GM21717 (cell line): ENCODE measurements around the gene SCAMP3.
A peak's percentile ranks its signal among the peaks of the same experiment; 100 is the strongest.
"Not testable (repeated sequence)": the region's sequence is repeated elsewhere in the genome, so short reads cannot be mapped to it uniquely, and the experiment has no call there.

Experiments used
- ATAC-seq: cut with Tn5 transposase; IDR thresholded peaks from one replicate; pipeline ENCODE4 v1.9.1; 2021; ENCODE audit warnings: mild to moderate bottlenecking, moderate library complexity; ENCODE audit not compliant: unreplicated experiment

SCAMP3 gene

DNA sequence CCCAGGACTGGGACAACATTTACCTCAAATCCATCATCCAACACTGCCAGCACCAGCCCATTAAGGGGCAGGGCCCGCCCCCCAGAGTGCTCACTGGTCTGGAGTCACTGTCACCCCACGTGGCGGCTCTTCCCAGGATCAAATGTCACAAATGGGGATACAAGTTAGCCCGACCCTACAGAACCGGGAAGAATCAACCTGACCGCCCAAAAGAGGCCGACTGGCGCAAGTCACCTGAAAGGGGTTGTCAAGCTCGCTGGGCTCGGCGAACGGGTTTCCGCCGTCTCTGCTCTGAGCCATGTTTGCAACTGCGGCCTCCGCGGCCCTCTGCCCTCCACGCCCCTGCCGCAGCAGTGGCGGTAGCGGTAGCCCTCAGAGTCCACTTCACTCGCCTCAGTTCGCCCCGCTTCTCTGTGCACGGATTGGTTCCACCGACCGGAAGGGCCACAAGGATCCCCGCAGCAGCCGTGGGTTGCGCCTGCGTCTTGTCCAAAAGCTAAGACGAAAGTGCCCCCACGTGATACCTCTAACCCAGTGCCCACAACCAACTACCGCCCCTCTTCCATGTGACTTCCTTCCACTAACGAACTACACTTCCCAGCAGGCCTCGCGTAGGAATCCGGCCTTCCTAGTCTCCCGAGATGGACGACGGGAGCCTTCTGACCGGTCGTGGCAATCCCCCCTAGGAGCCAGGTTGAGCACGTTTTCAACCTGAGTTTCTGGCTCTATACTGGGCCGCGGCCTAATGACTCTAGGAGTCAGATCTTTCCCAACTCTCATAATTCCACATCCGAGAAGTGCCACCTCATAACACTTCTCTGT lies at the start of gene SCAMP3:
Gene SCAMP3, minus strand, starts transcription at position 509 of the 822 bp plus-strand sequence. Its CDS starts 209 bp downstream, at position 300.
- peak; percentile 78 for ATAC-seq

DNA sequence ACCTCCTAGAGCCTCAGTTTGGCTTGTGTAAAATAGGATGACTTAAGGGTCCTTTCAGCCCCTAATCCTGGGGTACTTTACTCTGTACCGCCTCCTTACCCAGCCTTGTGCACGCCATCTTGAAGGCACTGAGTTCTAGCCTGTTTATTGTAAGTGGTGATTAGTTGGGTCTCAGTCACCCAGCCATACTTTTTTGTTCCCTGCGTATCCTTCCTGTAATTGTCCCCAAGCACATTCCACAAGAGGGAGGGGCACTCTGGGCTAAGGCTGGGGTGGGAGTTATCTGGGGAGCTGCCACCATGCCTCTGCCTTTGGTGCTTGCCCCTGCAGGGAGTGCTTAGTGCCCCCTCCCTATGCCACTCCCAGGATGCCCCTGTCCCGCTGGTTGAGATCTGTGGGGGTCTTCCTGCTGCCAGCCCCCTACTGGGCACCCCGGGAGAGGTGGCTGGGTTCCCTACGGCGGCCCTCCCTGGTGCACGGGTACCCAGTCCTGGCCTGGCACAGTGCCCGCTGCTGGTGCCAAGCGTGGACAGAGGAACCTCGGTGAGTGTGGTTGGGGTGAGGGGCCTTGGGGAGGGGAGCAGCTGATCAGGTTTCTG lies 47.4 kb upstream of the SCAMP3 start:
- ATAC-seq, result no peak

DNA sequence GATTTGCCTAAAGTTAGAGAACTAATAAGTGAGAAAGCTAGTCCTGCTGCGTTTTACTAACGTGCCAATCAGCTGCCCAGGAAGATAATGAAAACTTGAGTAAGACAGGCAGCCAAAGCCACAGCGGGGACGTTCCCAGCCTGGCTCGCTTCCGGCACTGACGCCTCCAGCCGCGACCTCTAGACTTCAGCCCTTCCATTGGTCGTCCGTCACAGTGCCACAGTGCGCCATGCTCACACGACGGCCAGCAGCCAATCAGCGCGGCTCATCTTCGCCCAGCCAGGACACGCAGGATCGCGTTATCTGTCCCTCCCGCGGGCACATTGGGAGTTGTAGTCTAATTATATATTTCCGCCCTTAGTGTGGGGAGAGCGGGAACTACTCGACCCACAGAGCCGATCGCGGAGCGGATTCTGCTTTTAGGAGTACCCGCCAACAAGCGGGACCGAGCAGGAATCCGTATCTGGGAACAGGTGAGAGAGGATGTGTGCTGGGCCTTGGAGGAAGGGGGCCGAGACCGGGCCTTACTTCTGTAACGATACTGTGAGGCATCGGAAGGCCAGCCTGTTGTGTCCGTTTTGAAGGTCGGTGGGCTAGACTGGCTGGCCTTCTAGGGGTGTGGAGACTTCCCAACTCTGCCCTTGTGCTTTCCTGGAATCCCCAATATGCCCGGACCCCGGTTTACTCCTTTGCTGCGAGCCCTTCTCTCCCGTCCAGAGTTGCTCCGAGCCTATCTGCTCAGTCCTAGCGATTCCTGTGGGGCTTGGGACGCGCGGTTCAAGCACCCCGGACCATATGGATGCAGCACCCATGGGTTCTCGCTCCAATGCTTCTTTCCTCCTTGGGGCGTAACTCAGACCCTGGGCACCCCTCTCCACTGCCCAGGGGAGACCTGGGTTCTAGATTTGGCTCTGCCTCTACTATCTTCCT lies 46.6 kb upstream of the SCAMP3 start, which contains the start of gene FDPS:
Gene FDPS, plus strand, starts transcription at position 374 of the 930 bp plus-strand sequence. CDS start 924 bp downstream, outside the sequence.
- ATAC-seq, result peak; percentile 92

GRCh38 chr1:155307247-155307740 lies 45.1 kb upstream of the SCAMP3 start:
- ATAC-seq, result no peak

DNA sequence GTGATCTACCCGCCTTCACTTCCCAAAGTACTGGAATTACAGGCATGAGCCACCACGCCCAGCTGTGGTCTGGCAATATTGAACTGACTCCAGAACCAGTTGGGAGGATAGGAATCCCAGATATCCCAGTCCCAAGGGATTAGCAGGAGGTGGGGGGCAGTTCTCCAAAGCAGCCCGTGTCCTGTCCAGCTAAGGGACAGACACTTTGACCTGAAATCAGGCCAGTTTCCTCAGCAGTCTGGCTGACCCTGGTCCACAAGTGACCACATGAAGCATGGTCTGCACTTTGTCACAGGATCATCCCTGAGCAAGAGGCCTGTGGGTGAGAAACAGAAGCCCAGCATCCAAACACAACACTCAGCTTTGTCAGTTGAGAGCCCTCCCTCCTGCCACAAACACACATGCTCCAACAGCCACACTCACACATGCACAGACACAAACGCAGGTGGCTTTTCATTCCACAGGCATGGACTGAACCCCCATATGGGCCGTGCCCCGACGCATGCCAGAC lies 43.8 kb upstream of the SCAMP3 start:
- no peak for ATAC-seq

DNA sequence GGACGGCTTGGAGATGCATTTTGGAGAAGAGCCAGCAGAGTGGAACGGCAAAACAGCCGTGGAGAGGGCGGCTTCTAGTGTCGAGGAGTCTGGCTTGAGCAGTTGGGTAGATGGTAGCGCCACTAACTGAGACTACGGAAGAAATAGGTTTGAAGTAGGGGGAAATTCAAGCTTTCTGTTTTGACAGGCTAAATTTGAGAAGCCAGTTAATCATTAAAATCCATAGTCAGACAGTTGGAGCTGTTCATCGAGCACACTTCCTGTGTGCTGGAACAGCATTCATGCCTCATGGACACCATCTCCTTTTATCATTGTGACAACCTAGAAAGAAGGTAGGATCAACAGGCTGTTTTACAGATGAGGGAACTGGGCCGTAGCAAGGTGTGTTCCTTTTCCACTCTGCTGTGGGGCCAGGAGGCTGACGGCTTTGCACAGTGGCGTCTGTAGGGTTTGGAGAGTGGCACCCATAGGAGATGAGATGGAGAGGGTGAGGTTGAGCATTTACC lies 42.5 kb upstream of the SCAMP3 start:
- ATAC-seq, result no peak

DNA sequence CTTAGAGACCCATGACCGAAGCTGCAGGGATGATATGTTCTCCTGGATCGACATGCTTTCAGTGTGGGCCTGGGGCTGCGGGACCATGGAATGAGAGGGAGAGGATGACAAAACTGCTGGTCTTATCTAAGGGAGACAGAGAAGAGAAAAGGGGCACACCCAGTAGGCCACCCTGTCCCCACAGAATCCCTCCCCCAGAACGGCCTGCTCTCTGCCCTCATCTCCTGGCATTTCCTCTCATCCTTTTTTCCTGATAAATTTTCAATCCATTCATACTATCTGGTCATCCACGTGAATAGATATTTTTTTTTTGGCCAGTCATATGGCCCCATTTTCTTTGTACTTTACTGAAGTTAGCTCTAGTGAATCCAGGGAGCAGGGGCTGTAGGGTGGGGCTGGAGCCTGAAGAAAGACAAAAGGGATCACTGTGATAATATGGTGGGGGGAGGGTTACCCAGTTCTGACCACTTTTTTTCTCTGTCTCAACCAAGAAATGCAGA lies 39.2 kb upstream of the SCAMP3 start, which contains the start of gene PKLR:
Gene PKLR, minus strand, starts transcription at position 97 of the 500 bp plus-strand sequence. Its CDS starts 43 bp downstream, at position 54.
- ATAC-seq, result no peak

DNA sequence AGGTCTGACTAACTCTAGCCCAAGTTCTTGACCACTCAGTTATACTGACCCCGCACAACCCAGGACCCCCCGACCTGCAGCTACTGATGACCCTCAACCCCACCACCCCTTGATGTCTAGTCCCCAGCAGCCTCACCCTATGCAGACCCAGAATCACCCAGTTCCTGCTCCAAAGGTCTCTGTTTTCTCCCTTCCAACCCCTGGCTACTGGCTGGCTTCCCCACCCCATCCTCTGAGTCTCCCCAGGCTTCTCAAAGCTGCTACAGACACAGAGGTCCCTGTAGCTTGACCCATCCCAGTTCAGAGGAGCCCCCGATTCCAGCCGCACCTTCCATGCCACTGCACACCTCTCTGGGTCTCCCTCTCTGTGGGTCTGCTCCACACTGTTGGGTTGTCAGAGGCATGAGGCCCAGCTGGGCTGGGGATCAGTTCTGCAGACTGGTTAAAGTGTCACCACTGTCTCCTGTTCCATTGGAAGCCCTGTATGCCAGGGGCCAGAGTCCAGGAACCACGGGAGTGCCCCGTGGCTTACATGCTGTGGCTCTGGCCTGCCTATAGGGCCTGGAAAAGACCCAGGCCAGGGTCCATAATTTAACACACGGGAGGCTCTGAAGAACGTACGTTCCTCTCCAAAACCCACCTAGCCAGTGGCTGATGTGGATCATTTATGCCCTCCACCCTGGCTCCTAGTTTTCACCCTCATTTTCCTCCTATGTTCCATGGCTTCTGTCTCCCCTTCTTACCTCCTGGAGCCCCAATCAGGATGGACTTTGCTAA lies 38.6 kb upstream of the SCAMP3 start:
- ATAC-seq, result no peak

DNA sequence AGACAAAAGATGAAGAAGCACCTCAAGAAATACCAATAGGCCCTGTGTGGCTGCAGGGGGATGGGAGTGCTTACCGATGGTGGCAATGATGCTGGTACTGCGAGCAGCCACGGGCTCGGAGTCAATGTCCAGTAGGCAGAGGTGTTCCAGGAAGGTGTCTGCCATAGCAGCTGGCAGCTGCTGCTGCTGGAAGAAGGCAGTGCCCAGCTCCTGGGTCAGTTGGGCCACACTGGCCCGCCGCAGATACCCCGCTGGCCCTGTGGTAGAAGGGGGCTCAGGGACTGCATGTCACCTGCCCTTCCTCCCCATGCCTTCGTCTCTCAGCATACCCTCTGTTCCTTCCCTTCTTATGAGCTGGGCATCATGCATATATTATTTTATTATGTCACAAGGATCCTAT lies 37.9 kb upstream of the SCAMP3 start:
- ATAC-seq, result no peak

DNA sequence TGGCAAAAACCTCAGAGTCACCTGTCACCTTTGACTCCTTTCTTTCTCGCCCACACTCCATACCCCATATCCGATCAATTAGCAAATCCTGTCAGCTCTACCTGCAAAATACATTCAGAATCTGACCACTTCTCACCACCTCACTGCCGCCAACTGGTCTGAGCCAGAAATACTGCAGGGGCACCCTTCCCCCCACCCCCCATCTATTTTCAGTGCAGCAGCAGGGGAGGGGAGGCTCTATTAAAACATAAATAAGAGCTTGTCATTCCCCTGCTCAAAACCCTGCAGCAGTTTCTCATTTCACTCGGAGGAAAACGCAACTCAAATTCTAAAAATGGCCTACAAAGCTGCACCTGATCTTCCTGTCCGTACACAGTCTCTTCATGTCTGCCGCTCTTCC lies 35.2 kb upstream of the SCAMP3 start:
- no peak for ATAC-seq

- no peak for ATAC-seq
Measured at GRCh38 chr1:155296661-155297060, 34.5 kb upstream of the SCAMP3 start.

- ATAC-seq, result no peak
Measured at GRCh38 chr1:155295942-155296267, 33.7 kb upstream of the SCAMP3 start.

DNA sequence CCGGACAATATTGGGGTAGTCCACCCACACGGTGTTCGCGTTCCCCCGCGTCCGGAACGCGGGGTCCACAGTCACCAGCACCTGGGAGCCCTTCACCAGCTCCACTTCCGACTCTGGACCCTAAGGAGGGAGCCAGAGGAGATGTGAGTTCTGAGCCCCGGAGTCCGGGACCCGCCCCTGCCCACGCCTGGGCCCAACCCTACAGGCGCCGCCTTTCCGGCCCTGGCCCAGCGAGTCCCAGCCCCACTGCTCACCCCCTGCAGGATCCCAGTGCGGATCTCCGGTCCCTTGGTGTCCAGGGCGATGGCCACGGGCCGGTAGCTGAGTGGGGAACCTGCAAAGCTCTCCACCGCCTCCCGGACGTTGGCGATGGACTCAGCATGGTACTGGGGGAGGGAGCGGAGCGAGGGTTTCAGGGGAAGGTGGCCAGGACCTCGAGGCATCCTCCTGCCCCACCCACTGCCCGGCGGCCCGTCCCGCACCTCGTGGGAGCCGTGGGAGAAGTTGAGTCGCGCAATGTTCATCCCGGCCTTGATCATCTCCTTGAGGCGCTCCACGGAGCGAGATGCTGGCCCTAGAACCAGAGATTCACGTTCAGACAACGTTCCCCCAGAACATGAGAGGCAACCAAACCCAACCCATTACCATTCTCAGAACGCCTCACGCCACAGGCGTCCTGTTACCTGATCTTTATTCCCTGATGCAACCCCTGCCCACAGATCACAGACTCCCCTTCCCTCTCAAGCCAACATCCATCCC lies 33.2 kb upstream of the SCAMP3 start:
- no peak for ATAC-seq

GRCh38 chr1:155294520-155295182 lies 32.5 kb upstream of the SCAMP3 start:
- ATAC-seq, result no peak

DNA sequence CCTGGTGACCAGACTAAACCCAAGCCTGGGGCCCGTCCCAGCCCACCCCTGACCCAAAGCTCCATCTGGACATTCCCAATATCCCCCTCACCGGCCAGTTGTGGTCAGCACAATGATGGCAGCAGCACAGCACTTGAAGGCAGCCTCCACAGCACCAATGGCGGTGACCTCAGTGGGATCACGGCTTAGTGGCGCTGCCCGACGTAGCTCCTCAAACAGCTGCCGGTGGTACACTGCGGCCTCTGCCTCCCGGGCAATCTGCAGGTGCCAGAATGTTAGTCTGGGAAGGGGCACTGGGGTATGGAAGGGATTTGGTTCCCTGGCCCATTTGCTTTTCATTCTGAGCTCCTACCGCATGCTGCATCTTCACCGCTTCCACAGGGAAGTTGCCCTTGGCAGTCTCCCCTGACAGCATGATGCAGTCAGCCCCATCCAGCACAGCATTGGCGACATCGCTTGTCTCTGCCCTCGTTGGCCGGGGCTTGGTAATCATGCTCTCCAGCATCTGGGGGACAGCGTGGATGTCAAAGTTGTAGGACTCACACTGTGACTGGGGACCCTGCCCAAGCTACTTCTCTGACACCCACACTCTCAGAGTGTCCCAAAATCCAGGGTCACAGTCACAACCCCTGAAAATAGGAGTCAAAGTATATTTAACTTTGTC lies 31.1 kb upstream of the SCAMP3 start:
- ATAC-seq, result no peak

- ATAC-seq, result not testable (repeated sequence)
Measured at GRCh38 chr1:155291006-155291405, 28.8 kb upstream of the SCAMP3 start.

DNA sequence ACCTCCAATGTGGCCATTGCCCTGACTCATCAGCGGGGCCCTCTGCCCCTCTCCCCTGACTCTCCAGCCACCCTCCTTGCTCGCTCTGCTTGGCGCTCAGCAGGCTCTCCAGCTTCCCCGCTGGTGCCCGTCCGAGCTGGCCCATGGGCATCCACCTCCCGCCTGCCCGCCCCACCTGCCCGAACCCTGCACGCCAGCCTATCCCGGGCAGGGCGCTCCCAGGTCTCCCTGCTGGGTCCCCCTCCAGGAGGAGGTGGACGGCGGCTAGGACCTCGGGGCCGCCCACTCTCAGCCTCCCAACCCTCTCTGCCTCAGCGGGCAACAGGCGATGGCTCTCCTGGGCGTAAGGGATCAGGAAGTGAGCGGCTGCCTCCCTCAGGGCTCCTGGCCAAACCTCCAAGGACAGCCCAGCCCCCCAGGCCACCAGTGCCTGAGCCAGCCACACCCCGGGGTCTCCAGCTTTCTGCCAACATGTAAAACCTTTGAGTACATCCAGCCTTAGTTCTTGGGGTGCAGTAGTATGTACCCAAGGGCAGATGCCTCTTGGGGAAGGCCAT lies 25.9 kb upstream of the SCAMP3 start:
- ATAC-seq, result no peak

GRCh38 chr1:155286544-155286943 lies 24.4 kb upstream of the SCAMP3 start:
- ATAC-seq, result no peak
